ENCODE results near the gene ANKS3.

ANKS3 gene

GRCh38 chr16:4684058-4684715 is 49.9 kb downstream of the ANKS3 start:
- DNase-seq (ENCODE audit: low spot score): no peak

DNA sequence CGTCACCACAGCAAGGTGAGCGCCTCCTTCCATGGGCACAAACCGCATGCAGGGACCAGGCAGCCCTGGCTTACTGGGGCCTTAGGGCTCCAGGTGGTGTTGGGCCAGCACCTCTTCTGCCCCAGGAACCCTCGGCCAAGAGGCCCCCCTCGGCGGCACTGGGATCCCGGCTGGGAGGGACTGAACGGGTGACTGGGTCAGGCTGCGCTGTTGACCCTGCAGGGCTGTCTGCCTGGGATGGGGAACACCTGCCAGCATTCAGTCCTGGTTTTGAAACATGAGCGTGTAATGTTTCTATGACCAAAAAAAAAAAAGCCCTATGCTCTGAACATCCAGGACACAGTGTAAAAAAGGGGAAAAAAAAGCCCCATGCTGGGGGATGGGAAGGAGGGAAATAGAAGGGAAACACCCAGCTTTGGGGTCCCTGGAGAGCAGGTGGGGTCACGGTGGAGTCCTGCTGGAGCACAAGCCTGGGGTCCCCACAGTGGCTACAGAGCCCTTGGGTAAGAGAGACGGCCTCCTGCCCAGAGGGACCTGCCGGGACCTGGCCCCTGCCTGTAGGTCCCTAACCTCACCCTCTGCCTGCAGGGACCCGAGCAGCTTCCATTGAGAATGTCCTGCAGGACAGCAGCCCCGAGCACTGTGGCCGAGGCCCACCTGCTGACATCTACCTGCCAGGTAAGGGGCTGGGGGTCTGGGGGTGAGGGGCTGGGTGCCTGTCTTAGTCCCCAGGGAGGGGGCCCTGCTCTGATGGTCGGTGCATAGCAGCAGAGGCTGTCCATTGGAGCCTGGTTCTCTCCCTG is 50.6 kb downstream of the ANKS3 start:
- DNase-seq (ENCODE audit: low spot score): no peak

DNA sequence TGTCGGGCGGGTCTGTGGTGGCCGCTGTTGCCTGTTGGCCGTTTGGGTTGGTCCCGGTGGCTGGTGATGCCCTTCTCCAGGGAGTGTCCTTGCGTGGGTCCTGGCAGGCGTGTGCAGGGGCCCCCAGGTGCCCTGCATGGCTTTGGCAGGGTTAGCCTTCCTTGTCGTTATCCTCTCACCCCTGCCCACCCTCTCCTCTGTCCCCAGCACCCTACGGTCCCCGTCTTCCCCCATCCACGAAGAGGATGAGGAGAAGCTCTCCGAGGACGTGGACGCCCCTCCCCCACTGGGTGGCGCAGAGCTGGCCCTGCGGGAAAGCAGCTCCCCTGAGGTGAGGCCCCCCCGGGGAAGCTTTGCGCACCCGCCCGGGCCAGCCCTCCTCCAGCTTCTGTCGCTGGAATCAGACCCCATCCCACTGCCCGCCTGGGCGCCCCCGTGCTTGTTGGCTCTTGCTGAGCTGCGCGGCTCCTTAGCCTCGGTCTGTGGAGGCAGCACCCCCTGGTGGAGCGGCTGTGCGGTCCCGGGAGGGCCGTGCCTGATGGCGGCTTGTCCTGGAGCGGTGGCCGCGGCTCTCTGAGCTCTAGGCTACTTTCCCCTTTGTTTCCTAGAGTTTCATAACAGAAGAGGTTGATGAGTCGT is 51.3 kb downstream of the ANKS3 start:
- no peak for DNase-seq (ENCODE audit: low spot score)

GRCh38 chr16:4682084-4682591 is 51.9 kb downstream of the ANKS3 start:
- no peak for DNase-seq (ENCODE audit: low spot score)

DNA sequence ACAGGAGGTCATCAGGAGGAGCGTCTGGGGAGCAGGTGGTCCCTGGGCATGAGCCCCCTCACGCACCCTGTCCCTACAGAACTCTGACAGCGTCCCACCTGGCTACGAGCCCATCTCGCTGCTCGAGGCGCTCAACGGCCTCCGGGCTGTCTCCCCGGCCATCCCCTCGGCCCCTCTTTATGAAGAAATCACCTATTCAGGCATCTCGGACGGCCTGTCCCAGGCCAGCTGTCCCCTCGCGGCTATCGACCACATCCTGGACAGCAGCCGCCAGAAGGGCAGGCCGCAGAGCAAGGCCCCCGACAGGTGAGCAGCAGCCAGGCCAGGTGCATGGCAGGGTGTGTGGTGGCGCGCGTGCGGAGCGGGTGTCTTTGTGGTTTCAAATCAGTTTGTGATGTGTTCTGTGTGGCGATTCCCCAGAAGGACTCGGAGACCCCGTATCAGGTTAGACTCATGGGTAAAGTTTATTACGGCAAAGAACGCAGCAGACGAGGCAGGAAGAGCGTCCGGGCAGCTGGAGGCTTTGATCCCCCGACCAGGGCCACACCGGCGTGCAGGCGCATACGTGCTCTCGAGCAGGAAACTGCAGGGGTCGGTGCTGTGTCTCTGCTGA is 52.5 kb downstream of the ANKS3 start:
- no peak for DNase-seq (ENCODE audit: low spot score)

- DNase-seq (ENCODE audit: low spot score): no peak
Observed at GRCh38 chr16:4680673-4681470, 53.2 kb downstream of the ANKS3 start.

DNA sequence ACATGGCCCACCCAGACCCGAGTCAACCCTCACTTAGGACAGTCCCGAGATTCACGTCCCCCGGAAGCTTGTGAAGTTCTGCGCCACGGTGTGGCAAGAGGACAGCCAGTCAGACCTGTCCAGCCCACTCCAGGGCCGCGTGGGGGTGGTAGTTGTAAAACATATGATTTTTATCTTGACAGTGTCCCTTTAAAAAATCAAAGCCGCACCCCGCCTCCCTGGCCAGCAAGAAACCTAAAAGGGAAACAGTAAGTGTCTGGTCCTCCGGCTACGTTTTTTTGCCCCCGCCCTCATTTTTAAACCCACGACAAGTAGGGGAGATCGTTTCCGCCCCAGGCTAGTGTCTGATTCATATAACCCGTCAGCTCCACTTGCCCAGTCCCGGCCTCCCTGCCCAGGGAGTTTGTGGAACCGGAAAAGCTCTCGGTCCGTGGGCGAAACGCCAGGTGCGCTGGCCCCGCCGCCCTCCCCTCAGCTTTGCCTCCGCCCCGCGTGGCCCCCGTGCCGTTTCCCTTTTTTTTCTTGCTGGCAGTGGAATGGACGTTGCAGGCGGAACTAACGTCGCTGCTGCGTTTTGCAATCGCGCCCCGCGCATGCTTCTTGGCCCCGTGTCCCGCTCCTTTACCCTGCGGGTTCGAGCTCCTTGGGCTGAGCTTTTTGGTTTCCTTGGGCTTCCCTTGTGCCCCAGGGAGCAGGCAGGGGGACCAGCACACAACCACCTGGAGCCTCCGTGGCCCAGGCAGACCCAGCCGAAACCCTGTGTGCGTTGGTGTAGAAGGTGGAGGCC is 54.0 kb downstream of the ANKS3 start:
- DNase-seq (ENCODE audit: low spot score): no peak

DNA sequence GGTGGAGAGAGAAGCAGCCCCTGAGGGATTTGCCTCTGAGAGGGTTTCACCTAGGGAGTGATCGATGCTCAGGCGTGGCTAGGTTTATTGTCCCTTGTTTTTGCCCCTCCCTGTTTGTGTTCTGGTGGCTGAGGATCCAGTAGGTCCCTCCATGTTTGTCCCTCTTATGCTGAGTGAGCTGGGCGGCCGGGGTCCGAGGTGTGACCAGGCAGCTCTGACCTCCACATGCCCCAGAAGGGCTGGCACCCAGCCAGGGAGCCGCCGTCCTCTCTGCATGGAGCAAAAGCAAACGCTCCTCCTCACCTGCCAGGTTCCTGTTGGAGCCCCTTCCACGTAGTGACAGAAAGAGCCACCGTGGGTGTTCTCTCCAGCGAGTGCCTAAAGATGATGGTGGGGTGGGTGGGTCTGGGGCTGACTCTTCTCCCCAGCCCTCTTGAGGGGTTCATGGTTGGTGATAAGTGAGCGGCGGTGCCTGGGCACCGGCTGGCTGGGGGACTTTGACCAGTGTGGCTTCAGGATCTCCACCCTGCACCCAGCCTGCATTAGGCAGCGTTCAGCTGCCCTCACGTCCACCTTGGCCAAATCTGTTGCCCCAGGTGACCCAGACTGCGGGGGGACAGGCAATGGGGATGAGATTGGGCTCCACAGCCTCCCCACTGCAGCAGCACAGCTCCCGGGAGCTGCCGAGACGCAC is 54.8 kb downstream of the ANKS3 start:
- no peak for DNase-seq (ENCODE audit: low spot score)

DNA sequence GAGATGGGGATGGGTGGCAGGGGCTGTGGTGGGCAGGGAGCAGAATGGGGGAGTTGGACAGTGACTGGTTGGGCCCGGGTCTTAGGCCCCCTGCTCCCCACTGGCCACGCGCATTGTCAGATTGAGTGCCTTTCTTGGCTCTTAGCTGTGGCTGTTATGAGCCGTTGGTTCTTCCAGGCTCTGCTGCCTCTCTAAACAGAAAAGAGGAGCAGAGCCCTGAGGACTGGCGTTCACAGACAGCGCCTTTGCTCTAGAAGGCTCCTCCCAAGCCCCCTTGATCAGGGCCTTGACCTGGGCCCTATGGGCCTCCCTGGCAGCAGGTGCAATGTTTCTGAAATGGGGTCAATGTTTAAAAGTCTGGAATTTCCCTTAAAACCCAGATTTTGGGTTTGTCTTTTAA is 55.5 kb downstream of the ANKS3 start:
- DNase-seq (ENCODE audit: low spot score): no peak

DNA sequence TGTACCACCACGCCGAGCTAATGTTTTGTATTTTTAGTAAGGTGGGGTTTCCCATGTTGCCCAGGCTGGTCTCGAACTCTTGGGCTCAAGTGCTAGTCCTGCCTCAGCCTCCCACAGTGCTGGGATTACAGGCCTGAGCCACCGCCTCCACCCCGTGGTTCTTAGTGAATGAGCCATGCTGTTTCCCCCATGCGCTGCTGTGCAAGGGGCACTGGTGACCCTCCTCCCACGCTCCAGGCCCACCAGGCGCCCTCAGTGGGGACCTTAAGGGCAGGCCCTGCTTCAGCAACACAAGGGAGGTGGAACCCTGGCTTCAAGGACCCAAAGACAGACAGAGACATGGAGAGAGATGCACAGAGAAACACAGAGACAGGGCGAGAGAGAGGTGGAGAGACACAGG is 56.1 kb downstream of the ANKS3 start:
- no peak for DNase-seq (ENCODE audit: low spot score)

DNA sequence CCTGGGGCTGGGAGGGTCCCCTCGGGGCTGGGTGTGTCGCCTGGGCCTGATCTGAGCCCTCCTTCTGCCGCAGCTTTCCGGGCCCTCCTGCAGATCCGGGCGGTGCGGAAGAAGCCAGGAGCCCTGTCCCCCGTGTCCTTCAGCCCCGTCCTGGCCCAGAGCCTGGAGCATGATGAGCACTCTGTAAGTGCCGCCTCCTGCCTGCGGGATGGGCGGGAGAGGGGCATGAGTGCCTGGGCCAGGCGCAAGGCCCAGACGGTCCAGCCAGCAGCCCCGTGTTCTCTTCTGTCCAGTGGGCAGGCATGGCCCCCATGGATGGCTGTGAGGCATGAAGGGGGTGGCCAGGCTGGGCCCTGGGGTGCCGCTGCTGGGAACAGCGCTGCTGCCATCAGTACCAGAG is 56.7 kb downstream of the ANKS3 start:
- no peak for DNase-seq (ENCODE audit: low spot score)

- no peak for DNase-seq (ENCODE audit: low spot score)
Observed at GRCh38 chr16:4676831-4677230, 57.2 kb downstream of the ANKS3 start.

GRCh38 chr16:4675864-4676786 is 57.9 kb downstream of the ANKS3 start:
- DNase-seq (ENCODE audit: low spot score): no peak

- no peak for DNase-seq (ENCODE audit: low spot score)
Observed at GRCh38 chr16:4674926-4675530, 59.0 kb downstream of the ANKS3 start.

DNA sequence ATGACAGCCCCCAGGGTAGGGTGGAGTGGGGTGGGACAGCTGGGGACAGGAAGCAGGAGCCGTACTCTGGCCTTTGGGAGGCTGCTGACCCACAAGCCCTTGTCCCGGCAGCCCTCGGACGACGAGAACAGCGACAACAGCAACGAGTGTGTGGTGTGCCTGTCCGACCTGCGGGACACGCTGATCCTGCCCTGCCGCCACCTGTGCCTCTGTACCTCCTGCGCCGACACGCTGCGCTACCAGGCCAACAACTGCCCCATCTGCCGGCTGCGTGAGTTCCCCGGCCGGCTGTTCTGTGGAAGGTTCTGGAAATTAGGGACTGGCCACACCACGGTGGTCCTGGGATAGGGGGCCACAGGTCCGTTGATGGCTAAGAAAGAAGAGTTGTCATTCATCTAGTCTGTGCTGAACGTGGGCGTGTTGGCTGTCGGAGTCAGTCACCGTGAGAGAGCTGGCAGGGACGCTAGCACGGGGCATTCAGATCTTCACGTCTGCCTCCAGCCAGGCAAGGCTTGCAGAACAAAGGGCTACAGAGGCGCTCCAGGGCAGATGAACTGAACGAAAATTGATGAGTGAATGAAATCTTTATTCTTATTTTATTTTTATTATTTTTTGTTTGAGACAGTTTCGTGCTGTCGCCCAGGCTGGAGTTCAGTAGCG is 60.6 kb downstream of the ANKS3 start:
- no peak for DNase-seq (ENCODE audit: low spot score)

DNA sequence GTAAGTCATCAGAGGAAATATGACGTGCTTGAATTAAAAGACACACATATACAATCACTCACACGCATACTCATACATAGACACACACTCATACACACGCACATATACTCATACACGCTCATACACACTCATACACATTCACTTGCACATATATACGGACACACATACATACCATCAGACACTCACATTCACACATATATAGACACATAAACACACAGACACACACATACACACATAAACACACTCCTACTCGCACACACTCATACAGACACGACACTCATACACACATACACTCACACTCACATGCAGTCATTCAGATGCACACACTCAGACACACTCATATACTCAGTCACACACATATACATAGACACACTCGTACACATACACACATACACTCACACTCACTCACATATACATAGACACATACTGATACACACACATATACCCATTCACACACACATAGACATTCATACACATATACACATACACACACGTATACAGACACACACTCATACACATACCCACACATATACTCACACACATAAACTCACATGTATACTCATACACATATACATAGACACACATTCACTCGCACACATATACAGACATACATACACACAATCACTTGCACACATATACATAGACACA is 65.6 kb downstream of the ANKS3 start:
- DNase-seq (ENCODE audit: low spot score): no peak

GRCh38 chr16:4667203-4667963 is 66.7 kb downstream of the ANKS3 start:
- DNase-seq (ENCODE audit: low spot score): no peak

All from kidney capillary endothelial cell (primary cell).